A549 (cell line): ENCODE data around the gene GSTK1.

Experiments used
- CTCF ChIP-seq: fragments of >200 bp; sonication (Bioruptor Twin); formaldehyde crosslinking; IDR thresholded peaks from 3 replicates; pipeline ENCODE4 v1.5.1; 2016
- FOXS1 ChIP-seq: fragments of 250-450 bp; sonication (Bioruptor Pico); IDR thresholded peaks from 2 replicates; pipeline ENCODE4 v1.5.0; 2020; ENCODE audit warnings: mild to moderate bottlenecking, moderate library complexity
- JUNB ChIP-seq: fragments of >200 bp; sonication (Bioruptor Twin); formaldehyde crosslinking; IDR thresholded peaks from 2 replicates; pipeline ENCODE4 v1.6.1; 2016
- PHF8 ChIP-seq: fragments of 200-600 bp; sonication (generic); IDR thresholded peaks from 2 replicates; pipeline ENCODE4 v1.6.1; 2016; ENCODE audit warnings: low read depth, mild to moderate bottlenecking, antibody characterized with exemption, moderate library complexity, borderline replicate concordance
- RAD21 ChIP-seq, 2 experiments: fragments of >200 bp in 1 of 2; sonication (Bioruptor Twin) in 1 of 2; formaldehyde crosslinking in 1 of 2; IDR thresholded peaks in 1 of 2; conservative IDR thresholded peaks in 1 of 2; 2 replicates in 1 of 2; 3 replicates in 1 of 2; pipeline ENCODE4 v1.6.1; 2012 to 2018; ENCODE audit warnings: inconsistent platforms in 1 of 2
- SMC3 ChIP-seq: fragments of >200 bp; sonication (Bioruptor Twin); formaldehyde crosslinking; IDR thresholded peaks from 3 replicates; pipeline ENCODE4 v1.6.1; 2018; ENCODE audit warnings: inconsistent platforms
- SREBF2 ChIP-seq: fragments of 450-650 bp; IDR thresholded peaks from 2 replicates; pipeline ENCODE4 v1.6.1; 2014; ENCODE audit warnings: mild to moderate bottlenecking, moderate library complexity
- TP53 ChIP-seq: fragments of 250-450 bp; sonication (Bioruptor Pico); IDR thresholded peaks from 2 replicates; pipeline ENCODE4 v1.5.0; 2021; ENCODE audit warnings: mild to moderate bottlenecking, moderate library complexity
- ZNF302 ChIP-seq: fragments of 250-450 bp; sonication (Bioruptor Pico); IDR thresholded peaks from 2 replicates; pipeline ENCODE4 v1.9.0; 2021; ENCODE audit warnings: inconsistent platforms, mild to moderate bottlenecking, moderate library complexity
- TF ChIP-seq, protein P1 (sequence below): fragments of 200-600 bp; sonication (generic); IDR thresholded peaks from 2 replicates; pipeline ENCODE4 v1.6.1; 2016; ENCODE audit warnings: antibody characterized with exemption, mild to moderate bottlenecking, moderate library complexity
- TF ChIP-seq, protein P2 (sequence below): IDR thresholded peaks from 2 replicates; pipeline ENCODE4 v1.6.1; 2012

GRCh38 chr7:143304938-143305337 lies 41.7 kb downstream of the GSTK1 start:
- TF ChIP-seq CTCF (no peak), JUNB (no peak), RAD21 (conservative IDR thresholded peaks at IDR 0.05 in 1 of 2, IDR thresholded peaks at IDR 0.05 in 1 of 2) (no peak), SMC3 (no peak), FOXS1 (no peak), SREBF2 (no peak), ZNF302 (no peak), PHF8 (no peak), TP53 (no peak)
- TF ChIP-seq, protein P1, sequence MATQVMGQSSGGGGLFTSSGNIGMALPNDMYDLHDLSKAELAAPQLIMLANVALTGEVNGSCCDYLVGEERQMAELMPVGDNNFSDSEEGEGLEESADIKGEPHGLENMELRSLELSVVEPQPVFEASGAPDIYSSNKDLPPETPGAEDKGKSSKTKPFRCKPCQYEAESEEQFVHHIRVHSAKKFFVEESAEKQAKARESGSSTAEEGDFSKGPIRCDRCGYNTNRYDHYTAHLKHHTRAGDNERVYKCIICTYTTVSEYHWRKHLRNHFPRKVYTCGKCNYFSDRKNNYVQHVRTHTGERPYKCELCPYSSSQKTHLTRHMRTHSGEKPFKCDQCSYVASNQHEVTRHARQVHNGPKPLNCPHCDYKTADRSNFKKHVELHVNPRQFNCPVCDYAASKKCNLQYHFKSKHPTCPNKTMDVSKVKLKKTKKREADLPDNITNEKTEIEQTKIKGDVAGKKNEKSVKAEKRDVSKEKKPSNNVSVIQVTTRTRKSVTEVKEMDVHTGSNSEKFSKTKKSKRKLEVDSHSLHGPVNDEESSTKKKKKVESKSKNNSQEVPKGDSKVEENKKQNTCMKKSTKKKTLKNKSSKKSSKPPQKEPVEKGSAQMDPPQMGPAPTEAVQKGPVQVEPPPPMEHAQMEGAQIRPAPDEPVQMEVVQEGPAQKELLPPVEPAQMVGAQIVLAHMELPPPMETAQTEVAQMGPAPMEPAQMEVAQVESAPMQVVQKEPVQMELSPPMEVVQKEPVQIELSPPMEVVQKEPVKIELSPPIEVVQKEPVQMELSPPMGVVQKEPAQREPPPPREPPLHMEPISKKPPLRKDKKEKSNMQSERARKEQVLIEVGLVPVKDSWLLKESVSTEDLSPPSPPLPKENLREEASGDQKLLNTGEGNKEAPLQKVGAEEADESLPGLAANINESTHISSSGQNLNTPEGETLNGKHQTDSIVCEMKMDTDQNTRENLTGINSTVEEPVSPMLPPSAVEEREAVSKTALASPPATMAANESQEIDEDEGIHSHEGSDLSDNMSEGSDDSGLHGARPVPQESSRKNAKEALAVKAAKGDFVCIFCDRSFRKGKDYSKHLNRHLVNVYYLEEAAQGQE, result no peak
- TF ChIP-seq, protein P2, sequence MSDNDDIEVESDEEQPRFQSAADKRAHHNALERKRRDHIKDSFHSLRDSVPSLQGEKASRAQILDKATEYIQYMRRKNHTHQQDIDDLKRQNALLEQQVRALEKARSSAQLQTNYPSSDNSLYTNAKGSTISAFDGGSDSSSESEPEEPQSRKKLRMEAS, result no peak
